Measurements from ENCODE around the gene LCN1. TPM values are rescaled to one million over a fixed set of nuclear protein-coding genes. Genes with fewer than 3 reads are reported as not detected.

Gene LCN1
- not detected for total RNA-seq

- no peak for DNase-seq
Observed at GRCh38 chr9:135520916-135521607, at the start of gene LCN1. Gene LCN1 (plus strand): TSS chr9:135521440. CDS start chr9:135521498, 58 bp downstream.

- no peak for DNase-seq
Observed at GRCh38 chr9:135471791-135472640, 49.2 kb upstream of the LCN1 start.

GRCh38 chr9:135473972-135474543 lies 47.2 kb upstream of the LCN1 start:
- no peak for DNase-seq

GRCh38 chr9:135474915-135475314 lies 46.3 kb upstream of the LCN1 start:
- no peak for DNase-seq

GRCh38 chr9:135476561-135477355 lies 44.5 kb upstream of the LCN1 start:
- DNase-seq: no peak

GRCh38 chr9:135478191-135478590 lies 43.0 kb upstream of the LCN1 start:
- no peak for DNase-seq

- no peak for DNase-seq
Observed at GRCh38 chr9:135478829-135479468, 42.3 kb upstream of the LCN1 start.

GRCh38 chr9:135479469-135480052 lies 41.7 kb upstream of the LCN1 start, which contains the start of gene PPP1R26:
Gene PPP1R26 (plus strand): TSS chr9:135479782. CDS start chr9:135484511, 4,729 bp downstream.
- no peak for DNase-seq

GRCh38 chr9:135480071-135480939 lies 40.9 kb upstream of the LCN1 start:
- DNase-seq: no peak

- DNase-seq: no peak
Observed at GRCh38 chr9:135480940-135481310, 40.3 kb upstream of the LCN1 start.

GRCh38 chr9:135482015-135482754 lies 39.1 kb upstream of the LCN1 start:
- DNase-seq: no peak

GRCh38 chr9:135484460-135485277 lies 36.6 kb upstream of the LCN1 start:
- DNase-seq: no peak

- no peak for DNase-seq
Observed at GRCh38 chr9:135485385-135485784, 35.9 kb upstream of the LCN1 start.

- DNase-seq: no peak
Observed at GRCh38 chr9:135485832-135486231, 35.4 kb upstream of the LCN1 start.

- DNase-seq: no peak
Observed at GRCh38 chr9:135486267-135487065, 34.8 kb upstream of the LCN1 start.

GRCh38 chr9:135487281-135488012 lies 33.8 kb upstream of the LCN1 start:
- DNase-seq: no peak

GRCh38 chr9:135488013-135488330 lies 33.3 kb upstream of the LCN1 start:
- no peak for DNase-seq

Measured in skin of body (tissue), 2 donors.